ENCODE measurements around the gene TECPR1.

TECPR1 gene

GRCh38 chr7:98211221-98211675 is 40.8 kb downstream of the TECPR1 start, which contains the start of gene BHLHA15:
Gene BHLHA15 (plus strand): TSS chr7:98211439. CDS start chr7:98212310, 871 bp downstream.
- Histone ChIP-seq H3K9ac (ENCODE audit: low read depth in 1 of 2, low read length in 2 of 2) (peak within 1 kb of the TSS; percentile 15 to 38), H3K36me3 (ENCODE audit: control insufficient read depth in 1 of 2, insufficient read depth in 2 of 2, low read length in 2 of 2) (peaks cover 9 to 10% of the 10 kb centered on the region in 2 donors), H3K27ac (ENCODE audit: low read depth, low read length) (no peak within 1 kb of the TSS)

GRCh38 chr7:98210513-98211220 is 41.4 kb downstream of the TECPR1 start:
- Histone ChIP-seq H3K9me3 (ENCODE audit: control insufficient read depth in 1 of 2, low read length in 2 of 2) (no peaks in the 10 kb centered on the region), H3K27ac (ENCODE audit: low read depth, low read length) (no peak overlapping the region)

More at GRCh38 chr7:98211221-98211675, 40.8 kb downstream of the TECPR1 start, which contains the start of gene BHLHA15:
- no peaks in the 10 kb centered on the region for H3K27me3 ChIP-seq (ENCODE audit: control insufficient read depth in 1 of 2, insufficient read depth in 2 of 2, low read length in 2 of 2)
- peak within 1 kb of the TSS; percentile 44 to 65 for H3K4me3 ChIP-seq (ENCODE audit: low read depth in 1 of 2, low read length in 2 of 2)
- peaks cover 3 to 4% of the 10 kb centered on the region in 2 donors for H3K4me1 ChIP-seq (ENCODE audit: control insufficient read depth in 1 of 2, insufficient read depth in 2 of 2, low read length in 2 of 2)
- H3K9me3 ChIP-seq (ENCODE audit: control insufficient read depth in 1 of 2, low read length in 2 of 2): no peaks in the 10 kb centered on the region

GRCh38 chr7:98209166-98209920 is 42.7 kb downstream of the TECPR1 start:
- H3K36me3 ChIP-seq (ENCODE audit: control insufficient read depth in 1 of 2, insufficient read depth in 2 of 2, low read length in 2 of 2): peaks cover 13 to 23% of the 10 kb centered on the region in 2 donors
- no peak overlapping the region for H3K4me3 ChIP-seq (ENCODE audit: low read depth in 1 of 2, low read length in 2 of 2)
- H3K4me1 ChIP-seq (ENCODE audit: control insufficient read depth in 1 of 2, insufficient read depth in 2 of 2, low read length in 2 of 2): peaks cover 8 to 18% of the 10 kb centered on the region in 2 donors
- H3K27ac ChIP-seq (ENCODE audit: low read depth, low read length): no peak overlapping the region
- H3K9ac ChIP-seq (ENCODE audit: low read depth in 1 of 2, low read length in 2 of 2): no peak overlapping the region
- no peaks in the 10 kb centered on the region for H3K9me3 ChIP-seq (ENCODE audit: control insufficient read depth in 1 of 2, low read length in 2 of 2)
- no peaks in the 10 kb centered on the region for H3K27me3 ChIP-seq (ENCODE audit: control insufficient read depth in 1 of 2, insufficient read depth in 2 of 2, low read length in 2 of 2)

More at GRCh38 chr7:98210513-98211220, 41.4 kb downstream of the TECPR1 start:
- Histone ChIP-seq H3K4me3 (ENCODE audit: low read depth in 1 of 2, low read length in 2 of 2) (peak overlapping the region in 1 of 2 donors; percentile 44), H3K4me1 (ENCODE audit: control insufficient read depth in 1 of 2, insufficient read depth in 2 of 2, low read length in 2 of 2) (peaks cover 3 to 4% of the 10 kb centered on the region in 2 donors), H3K9ac (ENCODE audit: low read depth in 1 of 2, low read length in 2 of 2) (no peak overlapping the region), H3K27me3 (ENCODE audit: control insufficient read depth in 1 of 2, insufficient read depth in 2 of 2, low read length in 2 of 2) (no peaks in the 10 kb centered on the region), H3K36me3 (ENCODE audit: control insufficient read depth in 1 of 2, insufficient read depth in 2 of 2, low read length in 2 of 2) (peaks cover 13 to 16% of the 10 kb centered on the region in 2 donors)

- H3K9ac ChIP-seq (ENCODE audit: low read depth in 1 of 2, low read length in 2 of 2): no peak overlapping the region
- peaks cover 13 to 27% of the 10 kb centered on the region in 2 donors for H3K36me3 ChIP-seq (ENCODE audit: control insufficient read depth in 1 of 2, insufficient read depth in 2 of 2, low read length in 2 of 2)
- H3K9me3 ChIP-seq (ENCODE audit: control insufficient read depth in 1 of 2, low read length in 2 of 2): no peaks in the 10 kb centered on the region
- H3K4me1 ChIP-seq (ENCODE audit: control insufficient read depth in 1 of 2, insufficient read depth in 2 of 2, low read length in 2 of 2): peaks cover 20 to 39% of the 10 kb centered on the region in 2 donors
- no peak overlapping the region for H3K4me3 ChIP-seq (ENCODE audit: low read depth in 1 of 2, low read length in 2 of 2)
- H3K27ac ChIP-seq (ENCODE audit: low read depth, low read length): no peak overlapping the region
- H3K27me3 ChIP-seq (ENCODE audit: control insufficient read depth in 1 of 2, insufficient read depth in 2 of 2, low read length in 2 of 2): no peaks in the 10 kb centered on the region
Observed at GRCh38 chr7:98206451-98207330, 45.3 kb downstream of the TECPR1 start.

GRCh38 chr7:98205162-98205845 is 46.7 kb downstream of the TECPR1 start:
- peak overlapping the region in 1 of 2 donors; percentile 16 for H3K4me3 ChIP-seq (ENCODE audit: low read depth in 1 of 2, low read length in 2 of 2)
- H3K4me1 ChIP-seq (ENCODE audit: control insufficient read depth in 1 of 2, insufficient read depth in 2 of 2, low read length in 2 of 2): peaks cover 18 to 36% of the 10 kb centered on the region in 2 donors
- H3K27me3 ChIP-seq (ENCODE audit: control insufficient read depth in 1 of 2, insufficient read depth in 2 of 2, low read length in 2 of 2): no peaks in the 10 kb centered on the region
- H3K9ac ChIP-seq (ENCODE audit: low read depth in 1 of 2, low read length in 2 of 2): peak overlapping the region in 1 of 2 donors; percentile 25
- no peak overlapping the region for H3K27ac ChIP-seq (ENCODE audit: low read depth, low read length)
- peaks cover 13 to 27% of the 10 kb centered on the region in 2 donors for H3K36me3 ChIP-seq (ENCODE audit: control insufficient read depth in 1 of 2, insufficient read depth in 2 of 2, low read length in 2 of 2)
- H3K9me3 ChIP-seq (ENCODE audit: control insufficient read depth in 1 of 2, low read length in 2 of 2): no peaks in the 10 kb centered on the region

- no peaks in the 10 kb centered on the region for H3K9me3 ChIP-seq (ENCODE audit: control insufficient read depth in 1 of 2, low read length in 2 of 2)
- H3K4me3 ChIP-seq (ENCODE audit: low read depth in 1 of 2, low read length in 2 of 2): peak overlapping the region in 1 of 2 donors; percentile 40
- no peak overlapping the region for H3K9ac ChIP-seq (ENCODE audit: low read depth in 1 of 2, low read length in 2 of 2)
- H3K27me3 ChIP-seq (ENCODE audit: control insufficient read depth in 1 of 2, insufficient read depth in 2 of 2, low read length in 2 of 2): no peaks in the 10 kb centered on the region
- H3K36me3 ChIP-seq (ENCODE audit: control insufficient read depth in 1 of 2, insufficient read depth in 2 of 2, low read length in 2 of 2): peaks cover 13 to 27% of the 10 kb centered on the region in 2 donors
- H3K4me1 ChIP-seq (ENCODE audit: control insufficient read depth in 1 of 2, insufficient read depth in 2 of 2, low read length in 2 of 2): peaks cover 18 to 36% of the 10 kb centered on the region in 2 donors
- H3K27ac ChIP-seq (ENCODE audit: low read depth, low read length): no peak overlapping the region
Observed at GRCh38 chr7:98204670-98205069, 47.4 kb downstream of the TECPR1 start.

- Histone ChIP-seq H3K9me3 (ENCODE audit: control insufficient read depth in 1 of 2, low read length in 2 of 2) (no peaks in the 10 kb centered on the region), H3K27ac (ENCODE audit: low read depth, low read length) (no peak overlapping the region), H3K36me3 (ENCODE audit: control insufficient read depth in 1 of 2, insufficient read depth in 2 of 2, low read length in 2 of 2) (peaks cover 13 to 27% of the 10 kb centered on the region in 2 donors), H3K27me3 (ENCODE audit: control insufficient read depth in 1 of 2, insufficient read depth in 2 of 2, low read length in 2 of 2) (no peaks in the 10 kb centered on the region), H3K4me3 (ENCODE audit: low read depth in 1 of 2, low read length in 2 of 2) (peak overlapping the region in 1 of 2 donors; percentile 40), H3K4me1 (ENCODE audit: control insufficient read depth in 1 of 2, insufficient read depth in 2 of 2, low read length in 2 of 2) (peaks cover 18 to 36% of the 10 kb centered on the region in 2 donors), H3K9ac (ENCODE audit: low read depth in 1 of 2, low read length in 2 of 2) (no peak overlapping the region)
Observed at GRCh38 chr7:98203964-98204605, 47.9 kb downstream of the TECPR1 start.

GRCh38 chr7:98203261-98203963 is 48.6 kb downstream of the TECPR1 start:
- H3K27me3 ChIP-seq (ENCODE audit: control insufficient read depth in 1 of 2, insufficient read depth in 2 of 2, low read length in 2 of 2): no peaks in the 10 kb centered on the region
- H3K4me1 ChIP-seq (ENCODE audit: control insufficient read depth in 1 of 2, insufficient read depth in 2 of 2, low read length in 2 of 2): peaks cover 18 to 36% of the 10 kb centered on the region in 2 donors
- no peak overlapping the region for H3K27ac ChIP-seq (ENCODE audit: low read depth, low read length)
- no peaks in the 10 kb centered on the region for H3K9me3 ChIP-seq (ENCODE audit: control insufficient read depth in 1 of 2, low read length in 2 of 2)
- peaks cover 13 to 27% of the 10 kb centered on the region in 2 donors for H3K36me3 ChIP-seq (ENCODE audit: control insufficient read depth in 1 of 2, insufficient read depth in 2 of 2, low read length in 2 of 2)
- no peak overlapping the region for H3K9ac ChIP-seq (ENCODE audit: low read depth in 1 of 2, low read length in 2 of 2)
- H3K4me3 ChIP-seq (ENCODE audit: low read depth in 1 of 2, low read length in 2 of 2): no peak overlapping the region

All from duodenal mucosa (tissue), 2 donors.